Measurements from ENCODE around the gene SETD7. TPM values are rescaled to one million over a fixed set of nuclear protein-coding genes. Genes with fewer than 3 reads are reported as not detected.

The SETD7 gene
- total RNA-seq (2021; fragmentation: NEBNext Ultra II Directional; extraction: Animal tissue kit (Norgen Biotek cat#: 25700)): 10 to 100 TPM; 61.5 to 86.6 (median 67.9) TPM
- long read RNA-seq, full-length matches to known transcripts: 19 of 48 reads
- long read RNA-seq, partial matches to known transcripts: 2 of 48 reads
- long read RNA-seq, other reads (novel, unspliced or antisense): 27 of 48 reads

- Mint-ChIP-seq H3K4me1 (ENCODE audit: low read depth) (peaks cover 57% of the 10 kb centered on the region), H3K36me3 (ENCODE audit: low read depth) (no peaks in the 10 kb centered on the region), H3K9me3 (no peaks in the 10 kb centered on the region), H3K27me3 (ENCODE audit: insufficient read depth) (peaks cover 23% of the 10 kb centered on the region), H3K4me3 (peak within 1 kb of the TSS; percentile 94), H3K27ac (peak within 1 kb of the TSS; percentile 91)
- DNase-seq: peak; percentile 71
- TF ChIP-seq CTCF (IDR thresholded peaks at IDR 0.05): no peak; the same call in 1 of the 2 replicates
Measured at GRCh38 chr4:139556071-139556723, at the start of gene SETD7. Gene SETD7, minus strand, starts transcription at chr4:139556219. Its CDS starts 82 bp downstream, at chr4:139556137.

DNA sequence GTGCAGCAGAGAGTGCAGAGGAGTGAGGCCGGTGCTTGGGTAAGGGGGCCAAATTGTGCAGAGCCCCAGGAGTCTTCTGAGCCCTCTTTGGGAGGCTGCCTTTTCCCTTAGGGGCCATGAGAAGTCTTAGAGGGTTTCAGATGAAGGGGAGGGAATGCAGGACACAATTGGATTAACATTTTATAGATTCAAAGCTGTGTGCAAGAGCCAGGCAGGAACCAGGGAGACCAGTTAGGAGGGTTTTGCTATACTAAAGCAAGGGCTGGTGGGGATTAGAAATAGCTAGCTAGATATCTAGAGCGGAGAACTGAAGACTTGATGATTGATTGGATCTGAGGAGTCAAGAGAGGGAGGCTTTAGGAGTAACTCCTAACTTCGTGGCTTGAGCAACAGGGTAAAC lies 49.5 kb upstream of the SETD7 start:
- Mint-ChIP-seq H3K27me3 (ENCODE audit: insufficient read depth) (no peaks in the 10 kb centered on the region; the same call in none of the 2 replicates), H3K4me3 (no peak overlapping the region), H3K36me3 (ENCODE audit: low read depth) (no peaks in the 10 kb centered on the region), H3K27ac (no peak overlapping the region), H3K4me1 (ENCODE audit: low read depth) (peaks cover 48% of the 10 kb centered on the region), H3K9me3 (no peaks in the 10 kb centered on the region)
- TF ChIP-seq CTCF (IDR thresholded peaks at IDR 0.05): no peak
- no peak for DNase-seq

- peak; percentile 58 for DNase-seq
- Mint-ChIP-seq H3K9me3 (peaks cover 6% of the 10 kb centered on the region), H3K36me3 (ENCODE audit: low read depth) (peaks cover 10% of the 10 kb centered on the region), H3K27ac (no peak overlapping the region), H3K27me3 (ENCODE audit: insufficient read depth) (peaks cover 6% of the 10 kb centered on the region), H3K4me1 (ENCODE audit: low read depth) (peaks cover 48% of the 10 kb centered on the region), H3K4me3 (no peak overlapping the region)
- peak; percentile 87 for TF ChIP-seq CTCF (IDR thresholded peaks at IDR 0.05)
Measured at GRCh38 chr4:139603576-139604410, 47.8 kb upstream of the SETD7 start.

- Mint-ChIP-seq H3K4me3 (no peak overlapping the region), H3K36me3 (ENCODE audit: low read depth) (peaks cover 10% of the 10 kb centered on the region), H3K27ac (no peak overlapping the region), H3K27me3 (ENCODE audit: insufficient read depth) (peaks cover 6% of the 10 kb centered on the region), H3K9me3 (peaks cover 6% of the 10 kb centered on the region), H3K4me1 (ENCODE audit: low read depth) (peaks cover 44% of the 10 kb centered on the region)
- no peak for DNase-seq
- TF ChIP-seq CTCF (IDR thresholded peaks at IDR 0.05): no peak
Measured at GRCh38 chr4:139602776-139603360, 46.8 kb upstream of the SETD7 start.

DNA sequence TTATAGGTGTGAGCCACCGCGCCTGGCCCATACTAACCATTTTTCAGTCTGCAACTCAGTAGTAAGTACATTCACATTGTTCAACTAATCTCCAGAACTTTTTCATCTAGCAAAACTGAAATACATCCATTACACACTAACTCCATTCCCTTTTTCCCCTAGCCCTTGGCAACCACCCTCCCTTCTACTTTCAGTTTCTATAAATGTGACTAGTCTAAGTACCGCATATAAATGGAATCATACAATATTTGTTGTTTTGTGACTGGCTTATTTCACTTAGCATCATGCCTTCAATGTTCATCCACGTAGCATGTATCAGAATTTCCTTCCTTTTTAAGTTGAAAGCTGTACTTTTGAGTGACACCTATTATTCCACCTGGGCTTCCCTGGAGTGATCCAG lies 44.6 kb upstream of the SETD7 start:
- DNase-seq: no peak
- Mint-ChIP-seq H3K9me3 (peaks cover 6% of the 10 kb centered on the region), H3K4me3 (no peak overlapping the region), H3K27ac (no peak overlapping the region), H3K4me1 (ENCODE audit: low read depth) (peaks cover 44% of the 10 kb centered on the region), H3K36me3 (ENCODE audit: low read depth) (peaks cover 10% of the 10 kb centered on the region), H3K27me3 (ENCODE audit: insufficient read depth) (peaks cover 10% of the 10 kb centered on the region)
- TF ChIP-seq CTCF (IDR thresholded peaks at IDR 0.05): no peak
